H9 (cell line): Measurements from ENCODE around the gene ZNF653. TPM values are rescaled to one million over a fixed set of nuclear protein-coding genes. Genes with fewer than 3 reads are reported as not detected.
"Not testable (repeated sequence)": the region's sequence is repeated elsewhere in the genome, so short reads cannot be mapped to it uniquely, and the experiment has no call there.

Experiments
- DNase-seq: peaks from one replicate; pipeline ENCODE4 v3.0.0-alpha.2; 2017
- H2AFZ ChIP-seq: one replicate; pipeline ENCODE4 v1.6.1; 2013; ENCODE audit warnings: mild to moderate bottlenecking, low read length, control low read depth, moderate library complexity
- H2AK5ac ChIP-seq: 2 replicates; pipeline ENCODE4 v1.6.1; 2013; ENCODE audit warnings: low read length, control low read depth, mixed read lengths; ENCODE audit not compliant: insufficient read length
- H2BK120ac ChIP-seq: one replicate; pipeline ENCODE4 v1.6.1; 2013; ENCODE audit warnings: low read depth, mild to moderate bottlenecking, low read length, control low read depth, inconsistent platforms; ENCODE audit not compliant: poor library complexity, severe bottlenecking
- H2BK12ac ChIP-seq: 2 replicates; pipeline ENCODE4 v1.6.1; 2013; ENCODE audit warnings: low read length, control low read depth, mixed read lengths, low read depth; ENCODE audit not compliant: insufficient read length
- H2BK15ac ChIP-seq: 2 replicates; pipeline ENCODE4 v1.6.1; 2013; ENCODE audit warnings: low read depth, low read length, control low read depth
- H2BK20ac ChIP-seq: one replicate; pipeline ENCODE4 v1.6.1; 2013; ENCODE audit warnings: low read depth, mild to moderate bottlenecking, low read length, control low read depth, inconsistent platforms; ENCODE audit not compliant: poor library complexity, severe bottlenecking
- H2BK5ac ChIP-seq: 2 replicates; pipeline ENCODE4 v1.6.1; 2013; ENCODE audit warnings: low read length, control low read depth, mixed read lengths; ENCODE audit not compliant: insufficient read length
- H3K14ac ChIP-seq: 2 replicates; pipeline ENCODE4 v1.6.1; 2013; ENCODE audit warnings: low read length, control low read depth; ENCODE audit not compliant: insufficient read depth
- H3K18ac ChIP-seq: 2 replicates; pipeline ENCODE4 v1.6.1; 2013; ENCODE audit warnings: low read depth, mild to moderate bottlenecking, mixed read lengths, low read length, control low read depth; ENCODE audit not compliant: insufficient read length
- H3K23ac ChIP-seq: 2 replicates; pipeline ENCODE4 v1.6.1; 2013; ENCODE audit warnings: low read length, control low read depth, mixed read lengths, low read depth; ENCODE audit not compliant: insufficient read length
- H3K23me2 ChIP-seq: 2 replicates; pipeline ENCODE4 v1.6.1; 2013; ENCODE audit warnings: low read depth, mild to moderate bottlenecking, mixed read lengths, low read length, control low read depth; ENCODE audit not compliant: insufficient read length, poor library complexity, severe bottlenecking
- H3K27ac ChIP-seq: 2 replicates; pipeline ENCODE4 v1.5.1; 2013; ENCODE audit warnings: low read length, control low read depth, mixed read lengths, low read depth; ENCODE audit not compliant: insufficient read length
- H3K27me3 ChIP-seq: 2 replicates; pipeline ENCODE4 v1.6.1; 2013; ENCODE audit warnings: low read length, control low read depth, inconsistent platforms; ENCODE audit not compliant: insufficient read depth
- H3K4ac ChIP-seq: 2 replicates; pipeline ENCODE4 v1.6.1; 2013; ENCODE audit warnings: low read depth, mild to moderate bottlenecking, control low read depth, inconsistent platforms, low read length, moderate library complexity
- H3K4me1 ChIP-seq: 2 replicates; pipeline ENCODE4 v1.6.1; 2013; ENCODE audit warnings: low read length, control low read depth, inconsistent platforms; ENCODE audit not compliant: insufficient read depth
- H3K4me2 ChIP-seq: 2 replicates; pipeline ENCODE4 v1.6.1; 2013; ENCODE audit warnings: low read length, control low read depth, mixed read lengths; ENCODE audit not compliant: insufficient read length, insufficient read depth
- H3K56ac ChIP-seq: 2 replicates; pipeline ENCODE4 v1.6.1; 2013; ENCODE audit warnings: low read depth, mild to moderate bottlenecking, mixed read lengths, low read length, control low read depth; ENCODE audit not compliant: insufficient read length
- H3K79me1 ChIP-seq: 2 replicates; pipeline ENCODE4 v1.6.1; 2013; ENCODE audit warnings: low read depth, mild to moderate bottlenecking, moderate library complexity, low read length, control low read depth, inconsistent platforms; ENCODE audit not compliant: insufficient read depth, poor library complexity, severe bottlenecking
- H3K79me2 ChIP-seq: 2 replicates; pipeline ENCODE4 v1.6.1; 2013; ENCODE audit warnings: low read length, control low read depth, inconsistent platforms; ENCODE audit not compliant: insufficient read depth
- H3K9ac ChIP-seq: 2 replicates; pipeline ENCODE4 v1.6.1; 2013; ENCODE audit warnings: low read length, control low read depth, mixed read lengths; ENCODE audit not compliant: insufficient read length; ENCODE audit errors: extremely low read depth
- H3K9me3 ChIP-seq: one replicate; pipeline ENCODE4 v1.6.1; 2013; ENCODE audit warnings: low read depth, low read length, inconsistent platforms; ENCODE audit not compliant: control insufficient read depth
- H3T11ph ChIP-seq: one replicate; pipeline ENCODE4 v1.6.1; 2013; ENCODE audit warnings: mild to moderate bottlenecking, low read length, control low read depth, inconsistent platforms
- H4K20me1 ChIP-seq: one replicate; pipeline ENCODE4 v1.6.1; 2013; ENCODE audit not compliant: control insufficient read depth, insufficient read length, insufficient read depth
- H4K5ac ChIP-seq: 2 replicates; pipeline ENCODE4 v1.6.1; 2013; ENCODE audit warnings: low read depth, mild to moderate bottlenecking, mixed read lengths, low read length, control low read depth; ENCODE audit not compliant: insufficient read length
- H4K8ac ChIP-seq: replicated peaks from 2 replicates; pipeline ENCODE4 v1.6.1; 2013; ENCODE audit warnings: low read length, control low read depth, mixed read lengths, low read depth; ENCODE audit not compliant: insufficient read length
- H4K91ac ChIP-seq: 2 replicates; pipeline ENCODE4 v1.6.1; 2013; ENCODE audit warnings: low read depth, mild to moderate bottlenecking, moderate library complexity, mixed read lengths, low read length, control low read depth; ENCODE audit not compliant: insufficient read length
- H3K27ac Mint-ChIP-seq, 3 experiments: 2 replicates in 2 of 3; 3 replicates in 1 of 3; pipeline ENCODE4 v1.8.0; 2020 to 2021; ENCODE audit warnings: mixed read lengths in 3 of 3, mild to moderate bottlenecking in 1 of 3, moderate library complexity in 1 of 3
- H3K27me3 Mint-ChIP-seq: 2 replicates; pipeline ENCODE4 v1.8.0; 2021; ENCODE audit warnings: low read depth, mild to moderate bottlenecking, moderate library complexity, mixed read lengths
- H3K36me3 Mint-ChIP-seq, 3 experiments: 2 replicates in 2 of 3; 3 replicates in 1 of 3; pipeline ENCODE4 v1.8.0; 2020 to 2021; ENCODE audit warnings: low read depth in 3 of 3, mixed read lengths in 3 of 3; ENCODE audit not compliant: insufficient read depth in 1 of 3
- H3K4me1 Mint-ChIP-seq, 2 experiments: 2 replicates each; pipeline ENCODE4 v1.8.0; 2020; ENCODE audit warnings: mixed read lengths in 2 of 2
- H3K4me3 Mint-ChIP-seq, 2 experiments: 2 replicates in 1 of 2; 3 replicates in 1 of 2; pipeline ENCODE4 v1.8.0; 2020 to 2021; ENCODE audit warnings: mild to moderate bottlenecking in 2 of 2, mixed read lengths in 2 of 2, moderate library complexity in 1 of 2
- H3K9me3 Mint-ChIP-seq, 2 experiments: 2 replicates in 1 of 2; 3 replicates in 1 of 2; pipeline ENCODE4 v1.8.0; 2020; ENCODE audit warnings: mild to moderate bottlenecking in 2 of 2, mixed read lengths in 2 of 2, moderate library complexity in 1 of 2
- CTCF ChIP-seq: fragments of 200-600 bp; sonication (generic); conservative IDR thresholded peaks from 3 replicates; pipeline ENCODE4 v1.8.0; 2021; ENCODE audit warnings: antibody characterized with exemption, mild to moderate bottlenecking
- WGBS: extraction: QIAGEN DNeasy Blood & Tissue Kit; methylation state at CpG from one replicate; pipeline ENCODE4 v1.1.7; 2013; ENCODE audit warnings: missing lambda C conversion rate, low lambda C conversion rate, mixed read lengths; ENCODE audit not compliant: insufficient read length; ENCODE audit errors: extremely low coverage; 5-methylcytosine and 5-hydroxymethylcytosine counted together
- total RNA-seq: library from RNA; stranded (reverse); gene quantifications from 2 replicates; pipeline ENCODE4 v1.2.1, GENCODE V29; 2021

Gene ZNF653
- total RNA-seq, 1 experiment from 2014 or later, result 11.6 TPM

GRCh38 chr19:11456659-11457058 is 49.0 kb downstream of the ZNF653 start:
- H3K9me3 Mint-ChIP-seq, result no peaks in the 10 kb centered on the region; a peak in 2 of 5 replicates
- H3K9ac ChIP-seq, result no peak overlapping the region
- H3K27ac Mint-ChIP-seq, result no peak overlapping the region
- H3K4me3 Mint-ChIP-seq, result no peak overlapping the region
- no peak overlapping the region for H4K91ac ChIP-seq
- no peak overlapping the region for H3K18ac ChIP-seq
- H3T11ph ChIP-seq, result no peak overlapping the region
- H3K56ac ChIP-seq, result no peak overlapping the region
- no CpG with 5 or more reads among the region's 7 CpGs for WGBS
- H3K4me1 ChIP-seq, result no peaks in the 10 kb centered on the region
- H4K8ac ChIP-seq, result no peak overlapping the region
- no peak overlapping the region for H2BK5ac ChIP-seq
- DNase-seq, result no peak
- no peak overlapping the region for H4K5ac ChIP-seq
- no peak for TF ChIP-seq CTCF
- H2BK12ac ChIP-seq, result no peak overlapping the region
- H2BK20ac ChIP-seq, result no peak overlapping the region
- H3K27me3 ChIP-seq, result no peaks in the 10 kb centered on the region
- no peaks in the 10 kb centered on the region for H4K20me1 ChIP-seq
- H3K4me1 Mint-ChIP-seq, result peaks cover 20 to 39% of the 10 kb centered on the region in 2 experiments
- peaks cover 4% of the 10 kb centered on the region; the same call in 1 of the 2 replicates for H3K27me3 Mint-ChIP-seq
- no peaks in the 10 kb centered on the region for H3K79me2 ChIP-seq
- no peak overlapping the region for H3K4me2 ChIP-seq
- H3K36me3 Mint-ChIP-seq, result no peaks in the 10 kb centered on the region
- no peak overlapping the region for H3K4ac ChIP-seq
- no peak overlapping the region for H2BK120ac ChIP-seq
- no peaks in the 10 kb centered on the region for H3K79me1 ChIP-seq
- no peaks in the 10 kb centered on the region for H3K9me3 ChIP-seq
- no peak overlapping the region for H3K14ac ChIP-seq
- no peak overlapping the region for H2AFZ ChIP-seq
- H3K27ac ChIP-seq, result no peak overlapping the region
- H2BK15ac ChIP-seq, result no peak overlapping the region
- no peak overlapping the region for H3K23ac ChIP-seq
- no peak overlapping the region for H2AK5ac ChIP-seq
- H3K23me2 ChIP-seq, result no peaks in the 10 kb centered on the region

DNA sequence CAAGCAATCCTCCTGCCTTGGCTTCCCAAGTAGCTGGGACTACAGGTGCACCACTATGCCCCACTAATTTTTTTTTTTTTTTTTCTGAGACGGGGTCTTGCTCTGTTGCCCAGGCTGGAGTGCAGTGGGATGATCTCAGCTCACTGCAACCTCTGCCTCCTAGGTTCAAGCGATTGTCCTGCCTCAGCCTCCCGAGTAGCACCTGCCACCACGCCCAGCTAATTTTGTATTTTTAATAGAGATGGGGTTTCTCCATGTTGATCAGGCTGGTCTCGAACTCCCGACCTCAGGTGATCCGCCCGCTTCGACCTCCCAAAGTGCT is 50.4 kb downstream of the ZNF653 start:
- not testable (repeated sequence) for H3K27me3 ChIP-seq, H3K79me2 ChIP-seq, H4K5ac ChIP-seq, H3K56ac ChIP-seq, H2BK5ac ChIP-seq, H3K9me3 Mint-ChIP-seq, H3K23me2 ChIP-seq, H2BK20ac ChIP-seq, H2BK15ac ChIP-seq, H3K4me2 ChIP-seq, H2BK120ac ChIP-seq, H3K27ac ChIP-seq, H3K79me1 ChIP-seq, H3K9ac ChIP-seq, H3K27me3 Mint-ChIP-seq, H3K4me3 Mint-ChIP-seq, H2AFZ ChIP-seq, H2AK5ac ChIP-seq, H3K23ac ChIP-seq, H4K20me1 ChIP-seq, H4K8ac ChIP-seq, H3K4ac ChIP-seq, H3T11ph ChIP-seq, H3K9me3 ChIP-seq, H3K27ac Mint-ChIP-seq, H2BK12ac ChIP-seq, H4K91ac ChIP-seq, H3K18ac ChIP-seq, H3K14ac ChIP-seq, H3K36me3 Mint-ChIP-seq, H3K4me1 ChIP-seq, DNase-seq
- WGBS, result no CpG with 5 or more reads among the region's 9 CpGs
- peaks cover 20 to 45% of the 10 kb centered on the region in 2 experiments for H3K4me1 Mint-ChIP-seq
